Right ventricle myocardium superior (tissue), 1 donor: ENCODE data around the gene VTI1B. TPM values are rescaled to one million over a fixed set of nuclear protein-coding genes. Genes with fewer than 3 reads are reported as not detected.
A peak's percentile ranks its signal among the peaks of the same experiment; 100 is the strongest.
"Not testable (repeated sequence)": the region's sequence is repeated elsewhere in the genome, so short reads cannot be mapped to it uniquely, and the experiment has no call there.

Experiments used
- ATAC-seq: fragments of 200-7000 bp; cut with Tn5 transposase; one replicate; pipeline ENCODE4 v1.9.1; 2020; ENCODE audit warnings: mild to moderate bottlenecking; ENCODE audit not compliant: poor library complexity
- DNase-seq: peaks from one replicate; pipeline ENCODE4 v3.0.0-alpha.2; 2020
- intact Hi-C: fragments of 100-400 bp; cut with DNase I; formaldehyde crosslinking; loops from one replicate; pipeline ENCODE4 v1.11.2; 2022
- long read RNA-seq: library from polyadenylated mRNA; unstranded; transcript quantifications from one replicate; pipeline ENCODE4 v2.0.0, GENCODE V29; 2021
- total RNA-seq: library from RNA; stranded (reverse); fragmentation: NEBNext Ultra II Directional; extraction: Animal tissue kit (Norgen Biotek cat#: 25700); gene quantifications from one replicate; pipeline ENCODE4 v1.2.1, GENCODE V29; 2021
- donor health status: DM: no; HTN: yes; CAD: no; lungs with severe emphysema.

Gene VTI1B
- total RNA-seq = 113 TPM
- long read RNA-seq, full-length matches to known transcripts = 64 of 77 reads
- long read RNA-seq, partial matches to known transcripts = 1 of 77 reads
- long read RNA-seq, other reads (novel, unspliced or antisense) = 12 of 77 reads

GRCh38 chr14:67674480-67675218 is at the start of gene VTI1B:
VTI1B (minus strand) TSS chr14:67674632; CDS start chr14:67674489, 143 bp downstream.
- DNase-seq (peak; percentile 88), ATAC-seq (peak; percentile 98)
- intact Hi-C loops = no loop called here

GRCh38 chr14:67722293-67722692 is 47.9 kb upstream of the VTI1B start:
- peak; percentile 96 for ATAC-seq
- intact Hi-C loops = no loop called here
- peak; percentile 89 for DNase-seq

GRCh38 chr14:67721875-67722274 is 47.4 kb upstream of the VTI1B start:
- DNase-seq (no peak), ATAC-seq (no peak)
- intact Hi-C loops = no loop called here

GRCh38 chr14:67719866-67720265 is 45.4 kb upstream of the VTI1B start:
- intact Hi-C loops = no loop called here
- DNase-seq (no peak), ATAC-seq (no peak)

GRCh38 chr14:67719385-67719784 is 45.0 kb upstream of the VTI1B start:
- intact Hi-C loops, ATAC-seq, DNase-seq: not testable (repeated sequence)

GRCh38 chr14:67718265-67718664 is 43.8 kb upstream of the VTI1B start:
- no peak for DNase-seq
- intact Hi-C loops = no loop called here
- ATAC-seq = no peak

- DNase-seq (no peak), ATAC-seq (no peak)
- intact Hi-C loops = no loop called here
Measured at GRCh38 chr14:67717048-67717447, 42.6 kb upstream of the VTI1B start.

GRCh38 chr14:67710209-67710608 is 35.8 kb upstream of the VTI1B start:
- ATAC-seq = no peak

GRCh38 chr14:67709796-67710195 is 35.4 kb upstream of the VTI1B start:
- ATAC-seq, DNase-seq: not testable (repeated sequence)
- intact Hi-C loops = loop anchor here (5.0 kb wide), 1 partner anchor 282 kb away; no protein-coding TSS in a partner anchor

More at GRCh38 chr14:67710209-67710608, 35.8 kb upstream of the VTI1B start:
- intact Hi-C loops = no loop called here
- no peak for DNase-seq

GRCh38 chr14:67709346-67709745 is 34.9 kb upstream of the VTI1B start:
- not testable (repeated sequence) for DNase-seq, ATAC-seq
- intact Hi-C loops = loop anchor here (5.0 kb wide), 1 partner anchor 282 kb away; no protein-coding TSS in a partner anchor

- ATAC-seq = no peak
- no peak for DNase-seq
- intact Hi-C loops = loop anchor here (5.0 kb wide), 1 partner anchor 278 kb away; no protein-coding TSS in a partner anchor
Measured at GRCh38 chr14:67705211-67705610, 30.8 kb upstream of the VTI1B start.

GRCh38 chr14:67704484-67705089 is 30.2 kb upstream of the VTI1B start:
- DNase-seq (no peak), ATAC-seq (peak; percentile 92)
- intact Hi-C loops = loop anchor here (5.0 kb wide), 2 partner anchors 117 to 277 kb away; no protein-coding TSS in a partner anchor

- DNase-seq = no peak
- no peak for ATAC-seq
- intact Hi-C loops = loop anchor here (5.0 kb wide), 1 partner anchor 117 kb away; no protein-coding TSS in a partner anchor
Measured at GRCh38 chr14:67703997-67704396, 29.6 kb upstream of the VTI1B start.

- intact Hi-C loops = loop anchor here (5.0 kb wide), 1 partner anchor 114 kb away; no protein-coding TSS in a partner anchor
- not testable (repeated sequence) for ATAC-seq, DNase-seq
Measured at GRCh38 chr14:67701492-67701891, 27.1 kb upstream of the VTI1B start, which contains the start of gene RDH12. RDH12 (plus strand) TSS chr14:67701886; CDS start chr14:67722643, 20,757 bp downstream.

- intact Hi-C loops = no loop called here
- no peak for DNase-seq
- ATAC-seq = no peak
Measured at GRCh38 chr14:67698179-67698578, 23.7 kb upstream of the VTI1B start.

- intact Hi-C loops = no loop called here
- no peak for DNase-seq
- ATAC-seq = no peak
Measured at GRCh38 chr14:67697006-67697405, 22.6 kb upstream of the VTI1B start.

GRCh38 chr14:67695394-67695949 is 21.0 kb upstream of the VTI1B start, which contains the start of gene RDH11:
RDH11 (minus strand) TSS chr14:67695764; CDS start chr14:67695703, 61 bp downstream.
- DNase-seq = peak; percentile 89
- intact Hi-C loops = no loop called here
- peak; percentile 99 for ATAC-seq

GRCh38 chr14:67694791-67695393 is 20.5 kb upstream of the VTI1B start:
- intact Hi-C loops = no loop called here
- ATAC-seq (peak; percentile 57), DNase-seq (peak; percentile 43)

- DNase-seq (no peak), ATAC-seq (no peak)
- intact Hi-C loops = no loop called here
Measured at GRCh38 chr14:67690011-67690410, 15.6 kb upstream of the VTI1B start.
